GM12878 (cell line): Measurements from ENCODE around the gene EMID1. TPM values are rescaled to one million over a fixed set of nuclear protein-coding genes. Genes with fewer than 3 reads are reported as not detected.
A peak's percentile ranks its signal among the peaks of the same experiment; 100 is the strongest.

Source experiments
- BHLHE40 ChIP-seq, 2 experiments: fragments of 450-650 bp in 1 of 2; IDR thresholded peaks; 2 replicates each; pipeline ENCODE4 v1.6.1; 2011 to 2017; ENCODE audit warnings: low read depth in 2 of 2, borderline replicate concordance in 1 of 2, improper control_type of control experiment in 1 of 2, low read length in 1 of 2, mild to moderate bottlenecking in 1 of 2
- CBFB ChIP-seq: IDR thresholded peaks from 2 replicates; pipeline ENCODE4 v1.6.1; 2016; ENCODE audit warnings: antibody characterized with exemption, low read depth
- CHD1 ChIP-seq: IDR thresholded peaks from 2 replicates; pipeline ENCODE4 v1.6.1; 2012; ENCODE audit warnings: low read depth, low read length, improper control_type of control experiment
- CHD4 ChIP-seq: fragments of 200-600 bp; sonication (generic); IDR thresholded peaks from 2 replicates; pipeline ENCODE4 v1.6.1; 2016; ENCODE audit warnings: mild to moderate bottlenecking
- CTCF ChIP-seq, 3 experiments: IDR thresholded peaks in 2 of 3; conservative IDR thresholded peaks in 1 of 3; 2 replicates each; pipeline ENCODE4 v1.5.1; 2011; ENCODE audit warnings: low read depth in 3 of 3, low read length in 3 of 3, mild to moderate bottlenecking in 3 of 3, control low read depth in 2 of 3, moderate library complexity in 2 of 3, inconsistent platforms in 1 of 3, mixed read lengths in 1 of 3; ENCODE audit not compliant: control insufficient read depth in 2 of 3, insufficient read depth in 1 of 3; ENCODE audit errors: extremely low read depth in 1 of 3
- EP300 ChIP-seq, 2 experiments: fragments of 150-350 bp in 1 of 2; IDR thresholded peaks; 2 replicates each; pipeline ENCODE4 v1.6.1; 2011 to 2012; ENCODE audit warnings: low read depth in 2 of 2, low read length in 2 of 2, borderline replicate concordance in 1 of 2, improper control_type of control experiment in 1 of 2, inconsistent platforms in 1 of 2; ENCODE audit not compliant: control insufficient read depth in 1 of 2
- EZH2 ChIP-seq: IDR thresholded peaks from 2 replicates; pipeline ENCODE4 v1.6.1; 2012; ENCODE audit warnings: low read depth, mild to moderate bottlenecking, control low read depth, inconsistent platforms, low read length, borderline replicate concordance; ENCODE audit not compliant: control insufficient read depth
- FOXM1 ChIP-seq: IDR thresholded peaks from 2 replicates; pipeline ENCODE4 v1.6.1; 2012; ENCODE audit warnings: low read depth, mild to moderate bottlenecking, inconsistent platforms, low read length, moderate library complexity
- HDAC2 ChIP-seq: fragments of 200-600 bp; sonication (generic); IDR thresholded peaks from 2 replicates; pipeline ENCODE4 v1.6.1; 2017
- HDAC6 ChIP-seq: fragments of 200-600 bp; sonication (generic); IDR thresholded peaks from one replicate; pipeline ENCODE4 v1.8.0; 2017; ENCODE audit warnings: antibody characterized with exemption; ENCODE audit not compliant: unreplicated experiment
- LARP7 ChIP-seq: fragments of 450-650 bp; IDR thresholded peaks from 2 replicates; pipeline ENCODE4 v1.6.1; 2017; ENCODE audit warnings: mild to moderate bottlenecking
- NKRF ChIP-seq: fragments of 450-650 bp; conservative IDR thresholded peaks from 2 replicates; pipeline ENCODE4 v1.6.1; 2017; ENCODE audit warnings: mild to moderate bottlenecking, moderate library complexity
- NR2F1 ChIP-seq: fragments of 450-650 bp; conservative IDR thresholded peaks from 2 replicates; pipeline ENCODE4 v1.6.1; 2017; ENCODE audit warnings: mild to moderate bottlenecking
- RAD51 ChIP-seq: fragments of 450-650 bp; IDR thresholded peaks from 2 replicates; pipeline ENCODE4 v1.6.1; 2016; ENCODE audit warnings: moderate library complexity, mild to moderate bottlenecking, inconsistent platforms
- RELA ChIP-seq: fragments of 450-650 bp; IDR thresholded peaks from 2 replicates; pipeline ENCODE4 v1.8.0; 2014; ENCODE audit warnings: borderline replicate concordance; ENCODE audit not compliant: partially characterized antibody
- SPI1 ChIP-seq: IDR thresholded peaks from 2 replicates; pipeline ENCODE4 v1.6.1; 2011; ENCODE audit warnings: low read depth, mild to moderate bottlenecking, low read length, moderate library complexity, borderline replicate concordance; ENCODE audit not compliant: insufficient read depth
- STAT1 ChIP-seq: fragments of 450-650 bp; conservative IDR thresholded peaks from 2 replicates; pipeline ENCODE4 v1.6.1; 2014; ENCODE audit warnings: antibody characterized with exemption, mild to moderate bottlenecking
- TCF3 ChIP-seq: IDR thresholded peaks from 2 replicates; pipeline ENCODE4 v1.6.1; 2012; ENCODE audit warnings: low read depth, mild to moderate bottlenecking, low read length, borderline replicate concordance; ENCODE audit not compliant: insufficient read depth
- ZBED1 ChIP-seq: IDR thresholded peaks from 2 replicates; pipeline ENCODE4 v1.6.1; 2016; ENCODE audit warnings: borderline replicate concordance
- polyA plus RNA-seq, 11 experiments: library from polyadenylated mRNA; depleted of rRNA in 4 of 11; unstranded in 6 of 11; stranded (reverse) in 5 of 11; fragments of >200 nt; fragmentation: Nextera tagmentation in 4 of 11; fragmentation: Illumina TruSeq in 1 of 11; extraction: Ambion mirVana in 4 of 11; extraction: Trizol in 1 of 11; gene quantifications; 1 replicate in 1 of 11; 2 replicates in 10 of 11; pipeline versions ENCODE4 v1.2.1 to v1.2.3, GENCODE V29; 2011 to 2016; ENCODE audit warnings: inconsistent platforms in 2 of 11, missing spikeins in 2 of 11, low read depth in 1 of 11
- total RNA-seq, 4 experiments: library from RNA; depleted of rRNA in 3 of 4; stranded (reverse); fragments of >200 nt in 3 of 4; fragmentation: Illumina TruSeq in 1 of 4; extraction: Trizol in 1 of 4; gene quantifications; 2 replicates each; pipeline versions ENCODE4 v1.2.1 to v1.2.3, GENCODE V29; 2013 to 2021
- TF ChIP-seq, protein P1 (sequence below): IDR thresholded peaks from 2 replicates; pipeline ENCODE4 v1.6.1; 2012; ENCODE audit warnings: low read depth, low read length, improper control_type of control experiment
- TF ChIP-seq, protein P2 (sequence below): fragments of 450-650 bp; IDR thresholded peaks from 2 replicates; pipeline ENCODE4 v1.6.1; 2014; ENCODE audit warnings: mild to moderate bottlenecking

EMID1 gene
- total and polyA plus RNA-seq, 10 of the 15 experiments (the other 5 are each of a cell fraction or from before 2014, with no cell fraction given) = 1.2 to 60.3 (median 12.0) TPM

DNA sequence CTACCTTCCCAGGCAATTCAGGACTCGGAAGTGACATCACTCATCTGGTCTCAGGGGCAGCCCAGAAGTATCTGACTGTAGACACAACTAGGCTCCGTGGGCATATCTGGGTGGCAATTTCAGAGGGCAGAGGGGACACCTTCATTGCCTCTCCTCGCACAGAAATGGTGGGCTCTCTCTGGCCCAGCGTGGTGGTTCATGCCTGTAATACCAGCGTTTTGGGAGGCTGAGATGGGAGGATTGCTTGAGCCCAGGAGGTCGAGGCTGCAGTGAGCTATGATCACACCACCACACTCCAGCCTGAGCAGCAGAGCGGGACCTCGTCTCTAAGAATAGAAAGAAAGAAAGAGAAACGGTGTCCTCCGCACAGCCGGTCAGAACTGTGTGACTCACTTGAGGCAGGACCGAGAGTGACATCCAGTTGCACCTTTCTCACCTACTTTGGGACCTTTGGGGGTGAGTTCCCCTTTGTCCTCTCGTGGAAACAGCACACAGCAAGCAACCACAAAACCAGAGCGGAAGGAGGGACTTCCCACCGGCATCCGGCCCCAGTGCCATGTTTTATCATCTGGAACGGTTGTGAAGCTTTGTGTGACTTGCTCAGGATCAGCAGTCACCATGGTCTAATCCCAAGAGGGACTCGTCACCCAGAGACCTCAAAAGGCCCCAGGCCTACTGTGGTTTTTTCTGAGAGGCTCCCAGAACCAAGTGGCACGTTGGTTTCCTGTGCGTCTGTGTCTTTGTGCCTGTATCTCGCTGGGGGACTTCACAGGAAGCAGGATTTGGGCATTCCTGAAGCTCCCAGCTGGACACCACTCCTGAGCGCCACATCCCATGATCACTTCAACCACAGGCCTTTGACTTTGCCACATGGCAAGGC lies 38.4 kb upstream of the EMID1 start (continued):
- TF ChIP-seq CTCF (IDR thresholded peaks at IDR 0.05 in 2 of 3, conservative IDR thresholded peaks at IDR 0.05 in 1 of 3; ENCODE audit: control insufficient read depth in 2 of 3, extremely low read depth in 1 of 3, insufficient read depth in 1 of 3, low read depth in 3 of 3, low read length in 3 of 3) = no peak
- no peak for TF ChIP-seq EZH2
- peak; percentile 99 for TF ChIP-seq RELA
- TF ChIP-seq CHD4 = no peak; the same call in 1 of the 2 replicates
- TF ChIP-seq STAT1 = peak; percentile 29; the same call in 1 of the 2 replicates
- TF ChIP-seq, protein P1, sequence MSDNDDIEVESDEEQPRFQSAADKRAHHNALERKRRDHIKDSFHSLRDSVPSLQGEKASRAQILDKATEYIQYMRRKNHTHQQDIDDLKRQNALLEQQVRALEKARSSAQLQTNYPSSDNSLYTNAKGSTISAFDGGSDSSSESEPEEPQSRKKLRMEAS = no peak
- peak; percentile 58; the same call in 1 of the 2 replicates for TF ChIP-seq RAD51
- no peak; the same call in 1 of the 2 replicates for TF ChIP-seq HDAC2
- TF ChIP-seq, protein P2, sequence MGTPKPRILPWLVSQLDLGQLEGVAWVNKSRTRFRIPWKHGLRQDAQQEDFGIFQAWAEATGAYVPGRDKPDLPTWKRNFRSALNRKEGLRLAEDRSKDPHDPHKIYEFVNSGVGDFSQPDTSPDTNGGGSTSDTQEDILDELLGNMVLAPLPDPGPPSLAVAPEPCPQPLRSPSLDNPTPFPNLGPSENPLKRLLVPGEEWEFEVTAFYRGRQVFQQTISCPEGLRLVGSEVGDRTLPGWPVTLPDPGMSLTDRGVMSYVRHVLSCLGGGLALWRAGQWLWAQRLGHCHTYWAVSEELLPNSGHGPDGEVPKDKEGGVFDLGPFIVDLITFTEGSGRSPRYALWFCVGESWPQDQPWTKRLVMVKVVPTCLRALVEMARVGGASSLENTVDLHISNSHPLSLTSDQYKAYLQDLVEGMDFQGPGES = no peak
- peak; percentile 92 for TF ChIP-seq TCF3
- TF ChIP-seq NR2F1 = peak; percentile 99
- TF ChIP-seq CHD1 = no peak
- TF ChIP-seq SPI1 = peak; percentile 86
- peak; percentile 94 to 95 for TF ChIP-seq BHLHE40 (IDR thresholded peaks at IDR 0.05; ENCODE audit: borderline replicate concordance in 1 of 2, low read depth in 2 of 2, low read length in 1 of 2)
- peak; percentile 99 for TF ChIP-seq FOXM1
- TF ChIP-seq CBFB = peak; percentile 99
- TF ChIP-seq NKRF = peak; percentile 77; the same call in 1 of the 2 replicates
- peak; percentile 99 for TF ChIP-seq ZBED1
- TF ChIP-seq LARP7 = peak; percentile 57; the same call in 1 of the 2 replicates
- peak; percentile 98 for TF ChIP-seq EP300 (IDR thresholded peaks at IDR 0.05; ENCODE audit: borderline replicate concordance in 1 of 2, control insufficient read depth in 1 of 2, low read depth in 2 of 2, low read length in 2 of 2)
- no peak for TF ChIP-seq HDAC6
